HG03442 (cell line): ENCODE measurements around the gene GOLT1A.
"Not testable (repeated sequence)": the region's sequence is repeated elsewhere in the genome, so short reads cannot be mapped to it uniquely, and the experiment has no call there.

ENCODE experiments used
- ATAC-seq: cut with Tn5 transposase; IDR thresholded peaks from one replicate; pipeline ENCODE4 v1.9.1; 2021; ENCODE audit warnings: mild to moderate bottlenecking, moderate library complexity; ENCODE audit not compliant: unreplicated experiment

Gene GOLT1A

GRCh38 chr1:204249736-204250427, 36.1 kb upstream of the GOLT1A start:
- no peak for ATAC-seq

- no peak for ATAC-seq
These were observed 35.2 kb upstream of the GOLT1A start for GRCh38 chr1:204248954-204249353.

GRCh38 chr1:204246876-204247275, 33.1 kb upstream of the GOLT1A start:
- no peak for ATAC-seq

- ATAC-seq, result no peak
These were observed 29.1 kb upstream of the GOLT1A start for GRCh38 chr1:204242920-204243319.

- ATAC-seq, result no peak
These were observed 28.1 kb upstream of the GOLT1A start for GRCh38 chr1:204241914-204242313.

- no peak for ATAC-seq
These were observed 27.3 kb upstream of the GOLT1A start for GRCh38 chr1:204241050-204241449.

GRCh38 chr1:204240233-204240632, 26.4 kb upstream of the GOLT1A start:
- ATAC-seq, result no peak

GRCh38 chr1:204239401-204239800, 25.6 kb upstream of the GOLT1A start:
- ATAC-seq, result not testable (repeated sequence)

GRCh38 chr1:204238520-204238919, 24.7 kb upstream of the GOLT1A start:
- ATAC-seq, result not testable (repeated sequence)

GRCh38 chr1:204237515-204237914, 23.7 kb upstream of the GOLT1A start:
- ATAC-seq, result not testable (repeated sequence)

GRCh38 chr1:204232526-204232925, 18.7 kb upstream of the GOLT1A start:
- no peak for ATAC-seq

GRCh38 chr1:204230211-204230610, 16.4 kb upstream of the GOLT1A start:
- ATAC-seq, result no peak

- ATAC-seq, result no peak
These were observed 15.1 kb upstream of the GOLT1A start for GRCh38 chr1:204228896-204229295.

- no peak for ATAC-seq
These were observed 14.4 kb upstream of the GOLT1A start for GRCh38 chr1:204227996-204228785.

- ATAC-seq, result no peak
These were observed 13.6 kb upstream of the GOLT1A start for GRCh38 chr1:204227351-204227750.

- no peak for ATAC-seq
These were observed 12.3 kb upstream of the GOLT1A start for GRCh38 chr1:204225841-204226735.

- no peak for ATAC-seq
These were observed 10.9 kb upstream of the GOLT1A start for GRCh38 chr1:204224655-204225054.

GRCh38 chr1:204223129-204223860, 9.5 kb upstream of the GOLT1A start:
- no peak for ATAC-seq

GRCh38 chr1:204222764-204223055, 8.9 kb upstream of the GOLT1A start:
- ATAC-seq, result no peak

GRCh38 chr1:204222006-204222763, 8.4 kb upstream of the GOLT1A start:
- ATAC-seq, result no peak
